HG03571 (cell line): ENCODE data around the gene TCEAL3.
"Not testable (repeated sequence)": the region's sequence is repeated elsewhere in the genome, so short reads cannot be mapped to it uniquely, and the experiment has no call there.

Experiments used
- ATAC-seq: cut with Tn5 transposase; IDR thresholded peaks from one replicate; pipeline ENCODE4 v1.9.1; 2021; ENCODE audit not compliant: unreplicated experiment

The TCEAL3 gene

GRCh38 chrX:103607364-103608305 is at the start of gene TCEAL3:
Gene TCEAL3, plus strand, starts transcription at chrX:103607963. Its CDS starts 1,102 bp downstream, at chrX:103609065.
- ATAC-seq: peak; percentile 58

GRCh38 chrX:103560256-103560655 is 47.5 kb upstream of the TCEAL3 start:
- ATAC-seq: no peak

- no peak for ATAC-seq
These were observed 45.0 kb upstream of the TCEAL3 start for GRCh38 chrX:103562801-103563200.

GRCh38 chrX:103565197-103565596 is 42.6 kb upstream of the TCEAL3 start:
- peak; percentile 69 for ATAC-seq

GRCh38 chrX:103565752-103566151 is 42.0 kb upstream of the TCEAL3 start:
- no peak for ATAC-seq

GRCh38 chrX:103571121-103571520 is 36.6 kb upstream of the TCEAL3 start:
- ATAC-seq: no peak

GRCh38 chrX:103571726-103572125 is 36.0 kb upstream of the TCEAL3 start:
- no peak for ATAC-seq

GRCh38 chrX:103573202-103573601 is 34.6 kb upstream of the TCEAL3 start:
- ATAC-seq: no peak

GRCh38 chrX:103584596-103584995 is 23.2 kb upstream of the TCEAL3 start:
- no peak for ATAC-seq

GRCh38 chrX:103585411-103586313 is 22.1 kb upstream of the TCEAL3 start, which contains the start of gene TCEAL4:
Gene TCEAL4, plus strand, starts transcription at chrX:103585515. Its CDS starts 1,161 bp downstream, at chrX:103586676.
- peak; percentile 87 for ATAC-seq

GRCh38 chrX:103586314-103586646 is 21.5 kb upstream of the TCEAL3 start:
- ATAC-seq: no peak

- ATAC-seq: no peak
These were observed 21.1 kb upstream of the TCEAL3 start for GRCh38 chrX:103586659-103587058.

- ATAC-seq: not testable (repeated sequence)
These were observed 15.5 kb upstream of the TCEAL3 start for GRCh38 chrX:103592295-103592694.

- not testable (repeated sequence) for ATAC-seq
These were observed 12.6 kb upstream of the TCEAL3 start for GRCh38 chrX:103595202-103595601.

- peak; percentile 21 for ATAC-seq
These were observed 672 bp downstream of the TCEAL3 start for GRCh38 chrX:103608306-103608963.

- no peak for ATAC-seq
These were observed 2.5 kb downstream of the TCEAL3 start for GRCh38 chrX:103610282-103610681.

GRCh38 chrX:103613362-103613890 is 5.7 kb downstream of the TCEAL3 start:
- ATAC-seq: no peak

- no peak for ATAC-seq
These were observed 7.2 kb downstream of the TCEAL3 start for GRCh38 chrX:103614999-103615398.

GRCh38 chrX:103615781-103616371 is 8.1 kb downstream of the TCEAL3 start:
- ATAC-seq: no peak

- ATAC-seq: no peak
These were observed 9.0 kb downstream of the TCEAL3 start for GRCh38 chrX:103616676-103617186.
